HT-29 (cell line): ENCODE measurements around the gene EMP3. TPM values are rescaled to one million over a fixed set of nuclear protein-coding genes. Genes with fewer than 3 reads are reported as not detected.
"Not testable (repeated sequence)": the region's sequence is repeated elsewhere in the genome, so short reads cannot be mapped to it uniquely, and the experiment has no call there.

ENCODE experiments used
- DNase-seq: peaks from one replicate; pipeline ENCODE4 v3.0.0-alpha.2; 2015; ENCODE audit warnings: low spot score
- total RNA-seq: library from RNA; depleted of rRNA; stranded (reverse); fragments of >200 nt; shearing (Covaris generic); gene quantifications from 2 replicates; pipeline ENCODE4 v1.2.3, GENCODE V29; 2014

EMP3 gene
- total RNA-seq, 1 experiment from 2014 or later = not detected

GRCh38 chr19:48346191-48346590 is 20.8 kb downstream of the EMP3 start:
- DNase-seq = no peak

GRCh38 chr19:48348045-48348444 is 22.7 kb downstream of the EMP3 start:
- DNase-seq = peak; percentile 75

- no peak for DNase-seq
These were observed 23.4 kb downstream of the EMP3 start for GRCh38 chr19:48348737-48349136.

GRCh38 chr19:48350856-48351255 is 25.5 kb downstream of the EMP3 start:
- DNase-seq = no peak

GRCh38 chr19:48351341-48351752 is 26.0 kb downstream of the EMP3 start:
- peak; percentile 89 for DNase-seq

GRCh38 chr19:48353677-48354076 is 28.3 kb downstream of the EMP3 start:
- DNase-seq = no peak

- DNase-seq = peak; percentile 86
These were observed 29.1 kb downstream of the EMP3 start for GRCh38 chr19:48354332-48354992.

GRCh38 chr19:48355365-48355954 is 30.1 kb downstream of the EMP3 start:
- DNase-seq = no peak

- no peak for DNase-seq
These were observed 33.8 kb downstream of the EMP3 start for GRCh38 chr19:48359123-48359522.

GRCh38 chr19:48361912-48362311 is 36.6 kb downstream of the EMP3 start:
- DNase-seq = no peak

GRCh38 chr19:48362716-48363499 is 37.6 kb downstream of the EMP3 start:
- peak; percentile 100 for DNase-seq

- DNase-seq = no peak
These were observed 38.1 kb downstream of the EMP3 start for GRCh38 chr19:48363500-48363809.

- peak; percentile 100 for DNase-seq
These were observed 38.7 kb downstream of the EMP3 start, which contains the start of the genes SYNGR4 and TMEM143 for GRCh38 chr19:48363810-48364597. TSS of gene SYNGR4 (plus strand) at chr19:48364367. CDS start at chr19:48365843, 1,476 bp downstream. TSS of gene TMEM143 (minus strand) at chr19:48363940. CDS start at chr19:48363920, 20 bp downstream.

GRCh38 chr19:48364598-48365348 is 39.4 kb downstream of the EMP3 start:
- DNase-seq = no peak

GRCh38 chr19:48365602-48366001 is 40.2 kb downstream of the EMP3 start:
- no peak for DNase-seq

- no peak for DNase-seq
These were observed 42.5 kb downstream of the EMP3 start for GRCh38 chr19:48367855-48368254.

- peak; percentile 83 for DNase-seq
These were observed 43.6 kb downstream of the EMP3 start for GRCh38 chr19:48368936-48369335.

GRCh38 chr19:48370955-48371354 is 45.6 kb downstream of the EMP3 start:
- no peak for DNase-seq

- DNase-seq = no peak
These were observed 46.0 kb downstream of the EMP3 start for GRCh38 chr19:48371367-48371766.

GRCh38 chr19:48371771-48372170 is 46.4 kb downstream of the EMP3 start:
- DNase-seq = not testable (repeated sequence)

- peak; percentile 91 for DNase-seq
These were observed 47.6 kb downstream of the EMP3 start for GRCh38 chr19:48372904-48373303.
